GM23338 (cell line): Measurements from ENCODE around the gene SLC47A1. TPM values are rescaled to one million over a fixed set of nuclear protein-coding genes. Genes with fewer than 3 reads are reported as not detected.

ENCODE experiments used
- ATAC-seq: fragments of 200-7000 bp; cut with Tn5 transposase; 3 replicates; pipeline ENCODE4 v1.9.1; 2020
- DNase-seq: peaks from one replicate; pipeline ENCODE4 v3.0.0-alpha.2; 2015; ENCODE audit warnings: low spot score
- H2AFZ ChIP-seq: fragments of 200-600 bp; sonication (generic); 2 replicates; pipeline ENCODE4 v1.8.0; 2016; ENCODE audit warnings: antibody characterized with exemption, mild to moderate bottlenecking, moderate library complexity
- H3F3A ChIP-seq: fragments of 200-600 bp; sonication (generic); replicated peaks from 2 replicates; pipeline ENCODE4 v1.8.0; 2017; ENCODE audit warnings: antibody characterized with exemption, mixed run types, low read depth
- H3K27ac ChIP-seq: fragments of 200-600 bp; sonication (generic); 2 replicates; pipeline ENCODE4 v1.6.1; 2016; ENCODE audit warnings: low read depth
- H3K27me3 ChIP-seq: fragments of 200-600 bp; sonication (generic); 2 replicates; pipeline ENCODE4 v1.8.0; 2016; ENCODE audit warnings: mild to moderate bottlenecking, mixed run types, moderate library complexity; ENCODE audit not compliant: insufficient read depth
- H3K36me3 ChIP-seq: fragments of 200-600 bp; sonication (generic); 2 replicates; pipeline ENCODE4 v1.8.0; 2016; ENCODE audit warnings: mild to moderate bottlenecking; ENCODE audit not compliant: insufficient read depth
- H3K4me1 ChIP-seq: fragments of 200-600 bp; sonication (generic); 2 replicates; pipeline ENCODE4 v1.8.0; 2016; ENCODE audit warnings: mild to moderate bottlenecking, moderate library complexity; ENCODE audit not compliant: insufficient read depth
- H3K4me2 ChIP-seq: fragments of 200-600 bp; sonication (generic); 2 replicates; pipeline ENCODE4 v1.7.1; 2017; ENCODE audit warnings: mixed run types
- H3K4me3 ChIP-seq: fragments of 200-600 bp; sonication (generic); 2 replicates; pipeline ENCODE4 v1.6.1; 2016; ENCODE audit warnings: mixed run types
- H3K79me2 ChIP-seq: fragments of 200-600 bp; sonication (generic); replicated peaks from 2 replicates; pipeline ENCODE4 v1.8.0; 2017; ENCODE audit warnings: mild to moderate bottlenecking; ENCODE audit not compliant: insufficient read depth
- H3K9me2 ChIP-seq: fragments of 200-600 bp; sonication (generic); 2 replicates; pipeline ENCODE4 v1.8.0; 2017; ENCODE audit not compliant: insufficient read depth
- H4K20me1 ChIP-seq: fragments of 200-600 bp; sonication (generic); replicated peaks from 2 replicates; pipeline ENCODE4 v1.8.0; 2017; ENCODE audit warnings: mild to moderate bottlenecking; ENCODE audit not compliant: insufficient read depth
- H3K27ac Mint-ChIP-seq: 2 replicates; pipeline ENCODE4 v1.8.0; 2020; ENCODE audit warnings: inconsistent platforms, mild to moderate bottlenecking, moderate library complexity, mixed read lengths
- H3K27me3 Mint-ChIP-seq: 3 replicates; pipeline ENCODE4 v1.8.0; 2022; ENCODE audit warnings: low read depth, mild to moderate bottlenecking, moderate library complexity, mixed read lengths, inconsistent platforms; ENCODE audit not compliant: insufficient read depth, poor library complexity
- H3K36me3 Mint-ChIP-seq: 3 replicates; pipeline ENCODE4 v1.8.0; 2021; ENCODE audit warnings: low read depth, mild to moderate bottlenecking, inconsistent platforms, moderate library complexity, mixed read lengths
- H3K4me1 Mint-ChIP-seq: 3 replicates; pipeline ENCODE4 v1.8.0; 2020; ENCODE audit warnings: mild to moderate bottlenecking, inconsistent platforms, mixed read lengths
- H3K4me3 Mint-ChIP-seq: 3 replicates; pipeline ENCODE4 v1.8.0; 2021; ENCODE audit warnings: moderate library complexity, mild to moderate bottlenecking, inconsistent platforms, mixed read lengths
- H3K9me3 Mint-ChIP-seq: 3 replicates; pipeline ENCODE4 v1.8.0; 2020; ENCODE audit warnings: moderate library complexity, mild to moderate bottlenecking, inconsistent platforms, mixed read lengths
- EZH2 ChIP-seq: fragments of 200-600 bp; sonication (generic); IDR thresholded peaks from one replicate; pipeline ENCODE4 v1.8.0; 2017; ENCODE audit warnings: antibody characterized with exemption, mild to moderate bottlenecking, low read depth; ENCODE audit not compliant: unreplicated experiment
- NANOG ChIP-seq: IDR thresholded peaks from 2 replicates; pipeline ENCODE4 v1.6.1; 2016; ENCODE audit warnings: antibody characterized with exemption, borderline replicate concordance
- ZNF114 ChIP-seq: fragments of 250-450 bp; sonication (Bioruptor Pico); IDR thresholded peaks from 2 replicates; pipeline ENCODE4 v1.5.0; 2020; ENCODE audit warnings: mild to moderate bottlenecking, moderate library complexity
- ZNF331 ChIP-seq: fragments of 250-450 bp; sonication (Bioruptor Pico); IDR thresholded peaks from 2 replicates; pipeline ENCODE4 v1.5.0; 2020; ENCODE audit warnings: low read depth, mild to moderate bottlenecking, moderate library complexity
- ZNF462 ChIP-seq: fragments of 250-450 bp; sonication (Bioruptor Pico); IDR thresholded peaks from 2 replicates; pipeline ENCODE4 v1.5.0; 2020; ENCODE audit warnings: mild to moderate bottlenecking, moderate library complexity
- long read RNA-seq: library from polyadenylated mRNA; unstranded; transcript quantifications from one replicate; pipeline ENCODE4 v2.0.0, GENCODE V29; 2020; ENCODE audit not compliant: unreplicated experiment
- polyA plus RNA-seq: library from polyadenylated mRNA; unstranded; fragments of >200 nt; fragmentation: Nextera tagmentation; extraction: Ambion mirVana; gene quantifications from 2 replicates; pipeline ENCODE4 v1.2.1, GENCODE V29; 2016
- total RNA-seq: library from RNA; depleted of rRNA; stranded (reverse); fragments of >200 nt; shearing (Covaris generic); gene quantifications from 2 replicates; pipeline ENCODE4 v1.2.3, GENCODE V29; 2014; rRNA removed

SLC47A1 gene
- total RNA-seq (1.9 and 4.5 TPM in 2 replicates), polyA plus RNA-seq (0.53 and 0.64 TPM in 2 replicates)
- long read RNA-seq, result 0 reads

GRCh38 chr17:19533718-19534561 lies at the start of gene SLC47A1:
SLC47A1 (plus strand) TSS chr17:19533854; CDS start chr17:19533940, 86 bp downstream.
- H3K9me3 Mint-ChIP-seq, result no peaks in the 10 kb centered on the region
- no peaks in the 10 kb centered on the region for H3K9me2 ChIP-seq
- peak; percentile 60 for DNase-seq

More at GRCh38 chr17:19533718-19534561, at the start of gene SLC47A1:
- Histone ChIP-seq H3K79me2 (no peaks in the 10 kb centered on the region), H3F3A (0 out of 2 replicates have a peak, but pooled peaks cover 8% of the 10 kb centered on the region), H3K36me3 (no peaks in the 10 kb centered on the region), H3K27me3 (peaks cover 57% of the 10 kb centered on the region), H3K4me1 (peaks cover 6% of the 10 kb centered on the region; the same call in 1 of the 2 replicates), H3K4me2 (peak within 1 kb of the TSS; percentile 92), H3K27ac (no peak within 1 kb of the TSS), H2AFZ (peak within 1 kb of the TSS; percentile 94), H3K4me3 (peak within 1 kb of the TSS; percentile 66), H4K20me1 (0 out of 2 replicates have a peak, but pooled peaks cover 4% of the 10 kb centered on the region)
- Mint-ChIP-seq H3K27me3 (peaks cover 43% of the 10 kb centered on the region), H3K27ac (no peak within 1 kb of the TSS), H3K4me3 (peak within 1 kb of the TSS; percentile 70), H3K36me3 (no peaks in the 10 kb centered on the region), H3K4me1 (peaks cover 33% of the 10 kb centered on the region)
- peak; percentile 91 for ATAC-seq
- peak; percentile 59 for TF ChIP-seq EZH2
- no peak for TF ChIP-seq ZNF462 (CRISPR knock-in tag)
- no peak for TF ChIP-seq ZNF114 (CRISPR knock-in tag)
- no peak for TF ChIP-seq NANOG
- no peak for TF ChIP-seq ZNF331 (CRISPR knock-in tag)
